Gastroesophageal sphincter (tissue), 4 donors: Measurements from ENCODE around the gene SLC18B1. TPM values are rescaled to one million over a fixed set of nuclear protein-coding genes. Genes with fewer than 3 reads are reported as not detected.
"Not testable (repeated sequence)": the region's sequence is repeated elsewhere in the genome, so short reads cannot be mapped to it uniquely, and the experiment has no call there.

Experiments
- ATAC-seq: fragments of 150-250 bp; one replicate; pipeline ENCODE4 v1.9.1; 2016; ENCODE audit warnings: mild to moderate bottlenecking, moderate library complexity
- H3K27ac ChIP-seq, 4 donors: fragments of 200-600 bp; sonication (generic) in 3 of 4; 1 replicate in 3 of 4; 2 replicates in 1 of 4; pipeline ENCODE4 v1.5.1; 2016 to 2019
- H3K27me3 ChIP-seq: fragments of 200-600 bp; sonication (generic); one replicate; pipeline ENCODE4 v1.5.1; 2019
- H3K36me3 ChIP-seq, 2 donors: fragments of 200-600 bp; sonication (generic); one replicate each; pipeline ENCODE4 v1.5.1; 2019; ENCODE audit warnings: control low read depth in 1 of 2
- H3K4me1 ChIP-seq, 3 donors: fragments of 200-600 bp; sonication (generic); 1 replicate in 2 of 3; 2 replicates in 1 of 3; pipeline ENCODE4 v1.5.1; 2016 to 2019; ENCODE audit warnings: control low read depth in 2 of 3
- H3K4me3 ChIP-seq, 2 donors: fragments of 200-600 bp; sonication (generic); one replicate each; pipeline ENCODE4 v1.5.1; 2019; ENCODE audit warnings: mild to moderate bottlenecking in 1 of 2, moderate library complexity in 1 of 2
- H3K9me3 ChIP-seq, 3 donors: fragments of 200-600 bp; sonication (generic); one replicate each; pipeline ENCODE4 v1.5.1; 2017 to 2019; ENCODE audit warnings: control low read depth in 2 of 3
- CTCF ChIP-seq, 4 experiments: fragments of 200-600 bp in 2 of 4; fragments of 450-650 bp in 2 of 4; sonication (generic) in 1 of 4; IDR thresholded peaks; one replicate each; pipeline ENCODE4 v1.5.1; 2017 to 2019; ENCODE audit warnings: antibody characterized with exemption in 4 of 4, mild to moderate bottlenecking in 2 of 4, moderate library complexity in 2 of 4
- EP300 ChIP-seq: sonication (generic); formaldehyde crosslinking; IDR thresholded peaks from one replicate; pipeline ENCODE4 v1.6.1; 2017; ENCODE audit warnings: antibody characterized with exemption, mild to moderate bottlenecking
- POLR2A ChIP-seq, 2 donors: fragments of 450-650 bp; IDR thresholded peaks; one replicate each; pipeline ENCODE4 v1.6.1; 2017; ENCODE audit warnings: antibody characterized with exemption in 2 of 2, mild to moderate bottlenecking in 2 of 2, moderate library complexity in 1 of 2
- POLR2AphosphoS5 ChIP-seq: sonication (generic); formaldehyde crosslinking; IDR thresholded peaks from one replicate; pipeline ENCODE4 v1.6.1; 2017; ENCODE audit warnings: antibody characterized with exemption
- WGBS, 2 donors: methylation state at CpG; one replicate each; pipeline ENCODE4 v1.1.5; 2018; ENCODE audit warnings: low coverage in 1 of 2; 5-methylcytosine and 5-hydroxymethylcytosine counted together
- total RNA-seq, 4 donors: library from RNA; depleted of rRNA; stranded (reverse); fragments of >200 nt; gene quantifications; one replicate each; pipeline ENCODE4 v1.1.0, GENCODE V29; 2016

The SLC18B1 gene
- total RNA-seq, 4 donors from 2014 or later: 7.1 to 12.9 (median 8.9) TPM

GRCh38 chr6:132789396-132789776, 9.1 kb downstream of the SLC18B1 start:
- Histone ChIP-seq H3K36me3 (peaks cover 0 to 63% of the 10 kb centered on the region in 2 donors), H3K4me3 (no peak overlapping the region), H3K27ac (no peak overlapping the region), H3K4me1 (no peaks in the 10 kb centered on the region), H3K9me3 (no peaks in the 10 kb centered on the region), H3K27me3 (no peaks in the 10 kb centered on the region)
- TF ChIP-seq CTCF (IDR thresholded peaks at IDR 0.05): no peak
- no peak for TF ChIP-seq POLR2AphosphoS5
- no peak for TF ChIP-seq EP300
- no peak for TF ChIP-seq POLR2A (IDR thresholded peaks at IDR 0.05)
- 86 to 93% methylated on average over 4 of the region's 4 CpGs for WGBS, 2 donors
- ATAC-seq: no peak

- H3K4me1 ChIP-seq: no peaks in the 10 kb centered on the region
- peaks cover 0 to 61% of the 10 kb centered on the region in 2 donors for H3K36me3 ChIP-seq
- no peaks in the 10 kb centered on the region for H3K27me3 ChIP-seq
- no peak for ATAC-seq
- H3K4me3 ChIP-seq: no peak overlapping the region
- H3K9me3 ChIP-seq: no peaks in the 10 kb centered on the region
- 81 to 93% methylated on average over 3 to 5 of the region's 6 CpGs for WGBS, 2 donors
- TF ChIP-seq POLR2A (IDR thresholded peaks at IDR 0.05): no peak
- TF ChIP-seq CTCF (IDR thresholded peaks at IDR 0.05): no peak
- TF ChIP-seq EP300: no peak
- no peak for TF ChIP-seq POLR2AphosphoS5
- no peak overlapping the region for H3K27ac ChIP-seq
Measured at GRCh38 chr6:132788658-132789395, 9.6 kb downstream of the SLC18B1 start.

- Histone ChIP-seq H3K36me3 (peaks cover 0 to 72% of the 10 kb centered on the region in 2 donors), H3K4me3 (no peak overlapping the region), H3K27ac (no peak overlapping the region), H3K4me1 (no peaks in the 10 kb centered on the region), H3K9me3 (no peaks in the 10 kb centered on the region), H3K27me3 (no peaks in the 10 kb centered on the region)
- no peak for TF ChIP-seq POLR2AphosphoS5
- no peak for TF ChIP-seq CTCF (IDR thresholded peaks at IDR 0.05)
- TF ChIP-seq EP300: no peak
- no peak for TF ChIP-seq POLR2A (IDR thresholded peaks at IDR 0.05)
- 87 to 92% methylated on average over 4 to 6 of the region's 7 CpGs for WGBS, 2 donors
- no peak for ATAC-seq
Measured at GRCh38 chr6:132785936-132786335, 12.5 kb downstream of the SLC18B1 start.

GRCh38 chr6:132780770-132781371, 17.6 kb downstream of the SLC18B1 start:
- peak in 2 of 4 experiments; percentile 18 to 26 for TF ChIP-seq CTCF (IDR thresholded peaks at IDR 0.05)
- no peak for TF ChIP-seq POLR2A (IDR thresholded peaks at IDR 0.05)
- no peak for TF ChIP-seq EP300
- TF ChIP-seq POLR2AphosphoS5: no peak

GRCh38 chr6:132777881-132778280, 20.6 kb downstream of the SLC18B1 start:
- H3K4me1 ChIP-seq, H3K9me3 ChIP-seq, H3K4me3 ChIP-seq, ATAC-seq, H3K27ac ChIP-seq, H3K27me3 ChIP-seq: not testable (repeated sequence)
- WGBS, 2 donors: 74 to 87% methylated on average over 6 to 8 of the region's 8 CpGs
- H3K36me3 ChIP-seq: peaks cover 0 to 92% of the 10 kb centered on the region in 2 donors

More at GRCh38 chr6:132780770-132781371, 17.6 kb downstream of the SLC18B1 start:
- no peak for ATAC-seq
- Histone ChIP-seq H3K36me3 (peaks cover 0 to 73% of the 10 kb centered on the region in 2 donors), H3K4me1 (no peaks in the 10 kb centered on the region), H3K27me3 (no peaks in the 10 kb centered on the region), H3K27ac (no peak overlapping the region), H3K4me3 (no peak overlapping the region), H3K9me3 (no peaks in the 10 kb centered on the region)
- WGBS, 2 donors: 68 to 79% methylated on average over 2 of the region's 2 CpGs
